Liver (tissue), 9 donors: ENCODE data around the gene SOCS3. TPM values are rescaled to one million over a fixed set of nuclear protein-coding genes. Genes with fewer than 3 reads are reported as not detected.

Experiments used
- DNase-seq: peaks from one replicate; pipeline ENCODE4 v3.0.0-alpha.2; 2017; ENCODE audit warnings: low spot score
- H3K27ac ChIP-seq, 2 donors: one replicate each; pipeline ENCODE4 v1.7.0; 2013; ENCODE audit warnings: inconsistent platforms in 2 of 2, low read length in 2 of 2, control low read depth in 1 of 2, low read depth in 1 of 2, mild to moderate bottlenecking in 1 of 2
- H3K27me3 ChIP-seq, 4 donors: one replicate each; pipeline versions ENCODE4 v1.6.1 to v1.7.0; 2013; ENCODE audit warnings: low read length in 3 of 4, inconsistent platforms in 1 of 4, mild to moderate bottlenecking in 1 of 4, moderate library complexity in 1 of 4; ENCODE audit not compliant: control insufficient read depth in 4 of 4, insufficient read depth in 4 of 4
- H3K36me3 ChIP-seq, 4 donors: one replicate each; pipeline versions ENCODE4 v1.6.1 to v1.7.0; 2013; ENCODE audit warnings: low read length in 3 of 4, mild to moderate bottlenecking in 3 of 4, low read depth in 1 of 4, moderate library complexity in 1 of 4; ENCODE audit not compliant: control insufficient read depth in 4 of 4, insufficient read depth in 3 of 4
- H3K4me1 ChIP-seq, 4 donors: one replicate each; pipeline versions ENCODE4 v1.6.1 to v1.7.0; 2013; ENCODE audit warnings: low read length in 3 of 4, mild to moderate bottlenecking in 3 of 4, moderate library complexity in 1 of 4; ENCODE audit not compliant: control insufficient read depth in 4 of 4, insufficient read depth in 4 of 4
- H3K4me3 ChIP-seq, 3 donors: one replicate each; pipeline versions ENCODE4 v1.6.1 to v1.7.0; 2013; ENCODE audit warnings: low read length in 3 of 3, control low read depth in 1 of 3, low read depth in 1 of 3, mild to moderate bottlenecking in 1 of 3
- H3K9ac ChIP-seq, 2 donors: one replicate each; pipeline ENCODE4 v1.7.0; 2013; ENCODE audit warnings: low read length in 2 of 2, mild to moderate bottlenecking in 2 of 2, moderate library complexity in 2 of 2, control low read depth in 1 of 2, low read depth in 1 of 2
- H3K9me3 ChIP-seq, 4 donors: one replicate each; pipeline versions ENCODE4 v1.6.1 to v1.7.0; 2013; ENCODE audit warnings: low read length in 3 of 4; ENCODE audit not compliant: control insufficient read depth in 4 of 4
- CTCF ChIP-seq: fragments of 150-350 bp; IDR thresholded peaks from 2 replicates; pipeline ENCODE4 v1.5.1; 2017; ENCODE audit warnings: improper control_type of control experiment, low read depth, low read length; ENCODE audit not compliant: missing input control
- EGR1 ChIP-seq, 2 donors: IDR thresholded peaks; 2 replicates each; pipeline ENCODE4 v1.6.1; 2016 to 2018; ENCODE audit warnings: antibody characterized with exemption in 2 of 2, low read depth in 2 of 2
- FOXA1 ChIP-seq: IDR thresholded peaks from 2 replicates; pipeline ENCODE4 v1.6.1; 2016; ENCODE audit warnings: antibody characterized with exemption
- FOXA2 ChIP-seq: IDR thresholded peaks from 2 replicates; pipeline ENCODE4 v1.6.1; 2016; ENCODE audit warnings: antibody characterized with exemption
- GABPA ChIP-seq, 2 donors: IDR thresholded peaks in 1 of 2; conservative IDR thresholded peaks in 1 of 2; 2 replicates each; pipeline ENCODE4 v1.6.1; 2016; ENCODE audit warnings: antibody characterized with exemption in 2 of 2, mild to moderate bottlenecking in 1 of 2, moderate library complexity in 1 of 2
- HNF4A ChIP-seq, 2 donors: conservative IDR thresholded peaks; 2 replicates each; pipeline ENCODE4 v1.6.1; 2016; ENCODE audit warnings: antibody characterized with exemption in 2 of 2, mild to moderate bottlenecking in 2 of 2
- HNF4G ChIP-seq: IDR thresholded peaks from 2 replicates; pipeline ENCODE4 v1.6.1; 2016; ENCODE audit warnings: antibody characterized with exemption
- JUND ChIP-seq, 2 donors: IDR thresholded peaks; 2 replicates each; pipeline ENCODE4 v1.6.1; 2016; ENCODE audit warnings: antibody characterized with exemption in 2 of 2
- NR2F2 ChIP-seq: IDR thresholded peaks from 2 replicates; pipeline ENCODE4 v1.6.1; 2016; ENCODE audit warnings: antibody characterized with exemption
- RAD21 ChIP-seq, 2 donors: IDR thresholded peaks; 2 replicates each; pipeline ENCODE4 v1.6.1; 2016; ENCODE audit warnings: antibody characterized with exemption in 2 of 2, mild to moderate bottlenecking in 2 of 2
- REST ChIP-seq: IDR thresholded peaks from 2 replicates; pipeline ENCODE4 v1.6.1; 2016; ENCODE audit warnings: antibody characterized with exemption, mild to moderate bottlenecking
- RXRA ChIP-seq, 2 donors: IDR thresholded peaks; 2 replicates each; pipeline ENCODE4 v1.6.1; 2017 to 2018; ENCODE audit warnings: antibody characterized with exemption in 2 of 2, mild to moderate bottlenecking in 1 of 2
- SP1 ChIP-seq: IDR thresholded peaks from 2 replicates; pipeline ENCODE4 v1.6.1; 2018; ENCODE audit warnings: antibody characterized with exemption, mild to moderate bottlenecking
- TAF1 ChIP-seq: conservative IDR thresholded peaks from 2 replicates; pipeline ENCODE4 v1.6.1; 2016; ENCODE audit warnings: antibody characterized with exemption, mild to moderate bottlenecking
- YY1 ChIP-seq: IDR thresholded peaks from 2 replicates; pipeline ENCODE4 v1.6.1; 2016; ENCODE audit warnings: antibody characterized with exemption, mild to moderate bottlenecking
- ZBTB33 ChIP-seq: IDR thresholded peaks from 2 replicates; pipeline ENCODE4 v1.6.1; 2016; ENCODE audit warnings: antibody characterized with exemption
- WGBS: extraction: QIAGEN DNeasy Blood & Tissue Kit; methylation state at CpG from one replicate; pipeline ENCODE4 v1.1.7; 2013; 5-methylcytosine and 5-hydroxymethylcytosine counted together
- polyA plus RNA-seq, 2 donors: library from polyadenylated mRNA; stranded (reverse) in 1 of 2; unstranded in 1 of 2; fragments of 200-250 nt in 1 of 2; fragments of >200 nt in 1 of 2; fragmentation: Nextera tagmentation in 1 of 2; extraction: Ambion mirVana in 1 of 2; gene quantifications; one replicate each; pipeline versions ENCODE4 v1.2.1 to v1.2.3, GENCODE V29; 2013 to 2015
- total RNA-seq, 2 donors: library from RNA; depleted of rRNA; stranded (reverse); fragments of >200 nt; gene quantifications; one replicate each; pipeline ENCODE4 v1.2.3, GENCODE V29; 2014
- TF ChIP-seq, protein P1 (sequence below): IDR thresholded peaks from 2 replicates; pipeline ENCODE4 v1.6.1; 2016; ENCODE audit warnings: antibody characterized with exemption
- TF ChIP-seq, protein P2 (sequence below): IDR thresholded peaks from 2 replicates; pipeline ENCODE4 v1.6.1; 2016; ENCODE audit warnings: antibody characterized with exemption
- donor health status: healthy.
- donor health status: healthy.
- donor health status: healthy.
- donor health status: healthy.
- donor health status: healthy.

The SOCS3 gene
- total and polyA plus RNA-seq, 4 donors, result 12.2 to 48.0 (median 18.3) TPM

GRCh38 chr17:78347453-78347852 lies 12.4 kb downstream of the SOCS3 start:
- Histone ChIP-seq H3K36me3 (no peaks in the 10 kb centered on the region), H3K4me3 (no peak overlapping the region), H3K9me3 (no peaks in the 10 kb centered on the region), H3K4me1 (peaks cover 15 to 29% (median 22%) of the 10 kb centered on the region in 4 donors), H3K9ac (no peak overlapping the region), H3K27ac (no peak overlapping the region), H3K27me3 (no peaks in the 10 kb centered on the region)
- no peak for DNase-seq
- TF ChIP-seq FOXA2, result no peak
- TF ChIP-seq HNF4G, result no peak
- TF ChIP-seq NR2F2, result no peak
- TF ChIP-seq, protein P1, sequence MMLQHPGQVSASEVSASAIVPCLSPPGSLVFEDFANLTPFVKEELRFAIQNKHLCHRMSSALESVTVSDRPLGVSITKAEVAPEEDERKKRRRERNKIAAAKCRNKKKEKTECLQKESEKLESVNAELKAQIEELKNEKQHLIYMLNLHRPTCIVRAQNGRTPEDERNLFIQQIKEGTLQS, result no peak
- TF ChIP-seq GABPA (IDR thresholded peaks at IDR 0.05 in 1 of 2, conservative IDR thresholded peaks at IDR 0.05 in 1 of 2), result no peak
- no peak for TF ChIP-seq CTCF
- no peak for TF ChIP-seq EGR1 (IDR thresholded peaks at IDR 0.05; ENCODE audit: low read depth in 2 of 2)
- no peak for TF ChIP-seq HNF4A (conservative IDR thresholded peaks at IDR 0.05)
- no peak for TF ChIP-seq TAF1
- TF ChIP-seq RAD21 (IDR thresholded peaks at IDR 0.05), result no peak
- no peak for TF ChIP-seq FOXA1
- 92% methylated on average over 3 of the region's 3 CpGs for WGBS

DNA sequence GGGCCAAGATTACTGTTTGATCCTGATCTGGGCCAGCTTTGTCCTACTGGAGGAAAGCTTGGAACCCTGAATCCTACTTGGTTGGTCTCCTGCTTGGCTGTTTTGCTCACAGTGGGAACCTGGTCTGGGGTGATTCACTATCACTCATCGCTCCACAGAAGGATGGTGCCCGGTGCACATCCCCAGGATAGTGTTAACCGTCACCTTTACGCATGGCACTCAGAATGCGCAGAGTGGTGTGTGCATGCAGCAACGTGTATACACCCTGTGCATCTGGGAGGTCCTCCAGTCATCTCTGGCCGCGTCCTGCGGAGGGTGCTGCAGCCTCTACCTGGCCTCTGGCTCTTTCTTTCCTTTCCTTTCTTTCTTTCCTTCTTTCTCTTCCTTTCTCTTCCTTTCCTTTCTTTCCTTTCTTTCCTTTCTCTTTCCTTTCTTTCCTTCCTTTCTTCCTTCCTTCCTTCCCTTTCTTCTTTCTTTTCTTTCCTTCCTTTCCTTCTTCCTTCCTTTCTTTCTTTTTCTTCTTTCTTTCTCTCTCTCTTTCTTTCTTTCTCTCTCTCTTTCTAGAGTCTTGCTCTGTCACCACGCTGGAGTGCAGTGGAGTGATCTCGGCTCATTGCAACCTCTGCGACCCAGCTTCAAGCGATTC lies 13.1 kb downstream of the SOCS3 start:
- no peak overlapping the region for H3K4me3 ChIP-seq
- no peak for DNase-seq
- WGBS, result 98% methylated on average over 13 of the region's 13 CpGs
- H3K27me3 ChIP-seq, result no peaks in the 10 kb centered on the region
- H3K9me3 ChIP-seq, result no peaks in the 10 kb centered on the region
- no peak overlapping the region for H3K9ac ChIP-seq
- no peak overlapping the region for H3K27ac ChIP-seq
- no peaks in the 10 kb centered on the region for H3K36me3 ChIP-seq
- peaks cover 8 to 27% (median 20%) of the 10 kb centered on the region in 4 donors for H3K4me1 ChIP-seq
- no peak for TF ChIP-seq CTCF
- no peak for TF ChIP-seq JUND (IDR thresholded peaks at IDR 0.05)
- TF ChIP-seq RXRA (IDR thresholded peaks at IDR 0.05), result no peak
- TF ChIP-seq EGR1 (IDR thresholded peaks at IDR 0.05; ENCODE audit: low read depth in 2 of 2), result no peak
- no peak for TF ChIP-seq FOXA1
- TF ChIP-seq, protein P2, sequence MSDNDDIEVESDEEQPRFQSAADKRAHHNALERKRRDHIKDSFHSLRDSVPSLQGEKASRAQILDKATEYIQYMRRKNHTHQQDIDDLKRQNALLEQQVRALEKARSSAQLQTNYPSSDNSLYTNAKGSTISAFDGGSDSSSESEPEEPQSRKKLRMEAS, result no peak
- TF ChIP-seq FOXA2, result no peak
- no peak for TF ChIP-seq ZBTB33
- no peak for TF ChIP-seq NR2F2
- TF ChIP-seq HNF4G, result no peak
- TF ChIP-seq YY1, result no peak
- TF ChIP-seq SP1, result no peak
- no peak for TF ChIP-seq HNF4A (conservative IDR thresholded peaks at IDR 0.05)
- no peak for TF ChIP-seq REST
- TF ChIP-seq, protein P1, result no peak
- no peak for TF ChIP-seq RAD21 (IDR thresholded peaks at IDR 0.05)
- TF ChIP-seq GABPA (IDR thresholded peaks at IDR 0.05 in 1 of 2, conservative IDR thresholded peaks at IDR 0.05 in 1 of 2), result no peak
- no peak for TF ChIP-seq TAF1
